ENCODE measurements around the gene ITIH5. TPM values are rescaled to one million over a fixed set of nuclear protein-coding genes. Genes with fewer than 3 reads are reported as not detected.

Gene ITIH5
- total RNA-seq, 1 donor from 2014 or later = 34.0 TPM

DNA sequence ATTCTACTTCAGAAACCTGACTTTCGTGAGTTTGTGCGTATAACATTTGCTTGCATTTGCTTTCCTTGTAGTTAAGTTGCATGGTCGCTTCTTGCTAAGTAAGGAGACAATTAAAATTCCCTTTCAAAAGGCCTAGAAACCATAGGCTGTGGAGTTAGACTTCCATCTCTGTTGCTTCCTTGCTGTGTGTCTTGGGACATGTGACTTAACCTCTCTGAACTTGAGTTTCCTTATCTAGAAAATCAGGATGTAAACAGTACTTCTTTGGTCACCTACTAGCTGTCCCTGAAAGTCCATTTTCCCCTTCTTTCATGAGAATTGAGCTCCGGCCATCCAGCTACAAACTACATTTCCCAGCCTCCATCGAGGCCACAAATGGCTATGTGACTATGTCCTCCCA lies 89.2 kb downstream of the ITIH5 start:
- Mint-ChIP-seq H3K4me1 (ENCODE audit: unreplicated experiment) (peaks cover 7% of the 10 kb centered on the region), H3K27me3 (no peaks in the 10 kb centered on the region), H3K9me3 (no peaks in the 10 kb centered on the region), H3K27ac (no peak overlapping the region), H3K36me3 (peaks cover 3% of the 10 kb centered on the region), H3K4me3 (no peak overlapping the region)
- TF ChIP-seq, protein P1, sequence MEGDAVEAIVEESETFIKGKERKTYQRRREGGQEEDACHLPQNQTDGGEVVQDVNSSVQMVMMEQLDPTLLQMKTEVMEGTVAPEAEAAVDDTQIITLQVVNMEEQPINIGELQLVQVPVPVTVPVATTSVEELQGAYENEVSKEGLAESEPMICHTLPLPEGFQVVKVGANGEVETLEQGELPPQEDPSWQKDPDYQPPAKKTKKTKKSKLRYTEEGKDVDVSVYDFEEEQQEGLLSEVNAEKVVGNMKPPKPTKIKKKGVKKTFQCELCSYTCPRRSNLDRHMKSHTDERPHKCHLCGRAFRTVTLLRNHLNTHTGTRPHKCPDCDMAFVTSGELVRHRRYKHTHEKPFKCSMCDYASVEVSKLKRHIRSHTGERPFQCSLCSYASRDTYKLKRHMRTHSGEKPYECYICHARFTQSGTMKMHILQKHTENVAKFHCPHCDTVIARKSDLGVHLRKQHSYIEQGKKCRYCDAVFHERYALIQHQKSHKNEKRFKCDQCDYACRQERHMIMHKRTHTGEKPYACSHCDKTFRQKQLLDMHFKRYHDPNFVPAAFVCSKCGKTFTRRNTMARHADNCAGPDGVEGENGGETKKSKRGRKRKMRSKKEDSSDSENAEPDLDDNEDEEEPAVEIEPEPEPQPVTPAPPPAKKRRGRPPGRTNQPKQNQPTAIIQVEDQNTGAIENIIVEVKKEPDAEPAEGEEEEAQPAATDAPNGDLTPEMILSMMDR (conservative IDR thresholded peaks at IDR 0.05) = no peak
- DNase-seq (ENCODE audit: extremely low spot score, unreplicated experiment) = no peak

DNA sequence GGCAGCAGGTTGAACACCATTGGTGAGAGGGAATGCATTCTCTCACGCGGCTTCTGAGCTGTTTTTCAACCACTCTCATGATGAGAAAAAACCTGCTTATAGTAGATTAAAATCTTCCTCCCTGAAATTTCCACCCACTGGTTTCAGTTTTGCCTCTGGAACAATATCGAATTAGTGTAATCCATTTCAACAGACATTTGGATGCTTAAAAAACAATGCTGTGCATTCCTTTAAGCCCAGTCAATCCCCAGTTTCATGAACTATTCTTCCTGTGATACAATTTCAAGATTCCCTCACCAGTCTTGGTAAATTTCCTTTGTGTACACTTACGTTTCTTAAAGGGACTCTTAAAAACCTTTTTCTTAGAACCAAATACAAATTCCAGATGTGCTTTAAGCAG lies 89.6 kb downstream of the ITIH5 start:
- H3K4me3 Mint-ChIP-seq = no peak overlapping the region
- H3K4me1 Mint-ChIP-seq (ENCODE audit: unreplicated experiment) = peaks cover 7% of the 10 kb centered on the region
- peaks cover 3% of the 10 kb centered on the region for H3K36me3 Mint-ChIP-seq
- H3K9me3 Mint-ChIP-seq = no peaks in the 10 kb centered on the region
- H3K27me3 Mint-ChIP-seq = no peaks in the 10 kb centered on the region
- no peak overlapping the region for H3K27ac Mint-ChIP-seq
- no peak for DNase-seq (ENCODE audit: extremely low spot score, unreplicated experiment)
- TF ChIP-seq, protein P1 (conservative IDR thresholded peaks at IDR 0.05) = no peak

DNA sequence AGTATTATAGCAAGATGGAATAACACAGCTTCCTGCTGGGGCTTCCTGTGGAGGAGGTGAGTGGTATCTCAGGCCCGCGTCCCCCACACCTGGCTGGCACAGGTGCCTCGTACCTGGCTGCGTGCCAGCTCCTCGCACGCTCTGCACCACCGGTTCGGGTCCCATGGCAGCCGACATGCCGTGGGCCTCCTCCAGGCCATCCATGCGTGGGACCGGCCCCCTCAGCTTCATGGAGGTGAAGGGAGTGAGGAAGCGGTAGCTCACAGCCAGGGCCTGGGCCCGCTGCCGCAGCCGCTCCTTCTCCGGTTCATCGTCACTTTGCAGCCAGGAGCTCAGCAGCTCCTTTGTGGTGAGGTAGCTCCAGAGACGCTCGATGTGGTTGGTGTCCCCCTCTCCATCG lies 90.4 kb downstream of the ITIH5 start:
- no peaks in the 10 kb centered on the region for H3K27me3 Mint-ChIP-seq
- no peak for DNase-seq (ENCODE audit: extremely low spot score, unreplicated experiment)
- H3K36me3 Mint-ChIP-seq = peaks cover 3% of the 10 kb centered on the region
- no peak overlapping the region for H3K4me3 Mint-ChIP-seq
- H3K4me1 Mint-ChIP-seq (ENCODE audit: unreplicated experiment) = peaks cover 7% of the 10 kb centered on the region
- TF ChIP-seq, protein P1 (conservative IDR thresholded peaks at IDR 0.05) = no peak
- no peak overlapping the region for H3K27ac Mint-ChIP-seq
- no peaks in the 10 kb centered on the region for H3K9me3 Mint-ChIP-seq

DNA sequence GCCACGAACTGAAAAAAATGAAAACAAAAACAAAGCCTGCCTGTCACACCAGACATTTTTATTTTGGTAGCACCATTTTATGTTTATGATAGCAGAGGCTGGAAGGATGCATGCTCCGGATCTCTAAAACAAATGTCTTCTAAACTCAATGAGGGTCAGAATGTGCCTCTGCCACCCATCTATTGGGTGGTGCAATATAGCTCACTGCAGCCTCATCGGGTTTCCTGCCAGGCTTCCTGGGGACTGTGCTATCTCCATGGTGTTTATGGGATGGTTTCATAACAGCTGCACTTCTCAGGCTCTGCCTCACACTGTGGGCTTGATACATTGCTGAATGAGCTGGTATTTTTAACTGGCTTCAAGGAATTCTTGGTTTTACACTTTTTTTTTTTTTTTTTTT lies 94.4 kb downstream of the ITIH5 start:
- no peaks in the 10 kb centered on the region for H3K27me3 Mint-ChIP-seq

DNA sequence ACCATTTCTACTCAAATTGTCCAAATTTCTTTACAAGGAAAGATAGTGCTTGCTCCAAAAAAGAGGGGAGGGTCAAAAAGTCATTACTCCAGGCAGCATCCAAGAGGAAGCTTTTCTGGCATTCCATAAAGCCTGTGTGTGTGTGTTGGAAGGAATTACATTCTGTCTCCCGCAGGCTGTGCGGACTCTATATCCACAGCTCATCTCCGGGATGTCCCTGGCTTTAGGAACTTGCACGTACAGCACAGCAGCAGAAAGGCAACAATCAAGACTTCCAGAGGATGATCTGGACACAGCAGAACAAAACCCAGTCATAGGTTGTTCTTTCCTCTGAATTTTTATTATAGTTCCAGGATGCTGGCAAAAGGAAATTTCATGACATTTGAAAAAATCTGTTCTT lies 94.8 kb downstream of the ITIH5 start:
- no peak overlapping the region for H3K4me3 Mint-ChIP-seq

More for the DNA sequence above, 94.4 kb downstream of the ITIH5 start:
- TF ChIP-seq, protein P1 (conservative IDR thresholded peaks at IDR 0.05) = no peak
- H3K4me3 Mint-ChIP-seq = no peak overlapping the region
- peaks cover 21% of the 10 kb centered on the region for H3K4me1 Mint-ChIP-seq (ENCODE audit: unreplicated experiment)
- H3K9me3 Mint-ChIP-seq = no peaks in the 10 kb centered on the region
- H3K27ac Mint-ChIP-seq = no peak overlapping the region
- peaks cover 3% of the 10 kb centered on the region for H3K36me3 Mint-ChIP-seq
- no peak for DNase-seq (ENCODE audit: extremely low spot score, unreplicated experiment)

More for the DNA sequence above, 94.8 kb downstream of the ITIH5 start:
- no peak overlapping the region for H3K27ac Mint-ChIP-seq
- TF ChIP-seq, protein P1 (conservative IDR thresholded peaks at IDR 0.05) = no peak
- no peaks in the 10 kb centered on the region for H3K9me3 Mint-ChIP-seq
- H3K36me3 Mint-ChIP-seq = peaks cover 3% of the 10 kb centered on the region
- no peaks in the 10 kb centered on the region for H3K27me3 Mint-ChIP-seq
- H3K4me1 Mint-ChIP-seq (ENCODE audit: unreplicated experiment) = peaks cover 17% of the 10 kb centered on the region
- no peak for DNase-seq (ENCODE audit: extremely low spot score, unreplicated experiment)
